ENCODE measurements around the gene NUDT2.
"Not testable (repeated sequence)": the region's sequence is repeated elsewhere in the genome, so short reads cannot be mapped to it uniquely, and the experiment has no call there.

Gene NUDT2

GRCh38 chr9:34335376-34335775 is 6.0 kb downstream of the NUDT2 start:
- DNase-seq (ENCODE audit: low spot score), result no peak

DNA sequence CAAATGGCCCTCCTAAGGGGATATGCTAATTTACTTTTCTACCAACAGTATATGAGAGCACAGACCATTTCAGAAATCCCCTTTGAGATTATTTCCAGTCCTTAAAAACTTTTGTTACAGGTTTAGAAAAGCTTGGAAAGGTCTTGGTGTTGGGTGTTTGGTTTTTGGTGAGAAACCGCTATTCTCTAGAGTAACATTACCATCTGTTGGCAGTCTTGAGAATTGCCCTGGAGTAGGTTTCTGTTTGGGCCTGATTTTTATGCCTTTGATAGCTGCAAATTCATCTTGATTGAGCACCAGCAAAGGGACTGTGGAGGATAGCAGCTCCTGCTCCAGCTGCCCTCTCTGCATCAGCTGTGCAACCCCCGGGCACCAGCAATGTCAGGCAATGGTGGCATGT is 8.0 kb downstream of the NUDT2 start:
- DNase-seq (ENCODE audit: low spot score), result no peak

GRCh38 chr9:34338079-34338478 is 8.7 kb downstream of the NUDT2 start:
- not testable (repeated sequence) for DNase-seq (ENCODE audit: low spot score)

GRCh38 chr9:34338665-34339385 is 9.5 kb downstream of the NUDT2 start:
- DNase-seq (ENCODE audit: low spot score), result no peak

- DNase-seq (ENCODE audit: low spot score), result no peak
Observed at GRCh38 chr9:34341659-34342295, 12.4 kb downstream of the NUDT2 start.

DNA sequence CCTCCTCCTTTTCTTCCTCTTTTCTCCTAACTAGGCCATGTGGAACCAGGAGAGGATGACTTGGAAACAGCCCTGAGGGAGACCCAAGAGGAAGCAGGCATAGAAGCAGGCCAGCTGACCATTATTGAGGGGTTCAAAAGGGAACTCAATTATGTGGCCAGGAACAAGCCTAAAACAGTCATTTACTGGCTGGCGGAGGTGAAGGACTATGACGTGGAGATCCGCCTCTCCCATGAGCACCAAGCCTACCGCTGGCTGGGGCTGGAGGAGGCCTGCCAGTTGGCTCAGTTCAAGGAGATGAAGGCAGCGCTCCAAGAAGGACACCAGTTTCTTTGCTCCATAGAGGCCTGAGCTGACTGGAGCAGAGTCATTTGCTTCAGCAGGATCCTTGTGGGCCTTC is 13.7 kb downstream of the NUDT2 start:
- DNase-seq (ENCODE audit: low spot score), result no peak

GRCh38 chr9:34343605-34344004 is 14.2 kb downstream of the NUDT2 start:
- no peak for DNase-seq (ENCODE audit: low spot score)

DNA sequence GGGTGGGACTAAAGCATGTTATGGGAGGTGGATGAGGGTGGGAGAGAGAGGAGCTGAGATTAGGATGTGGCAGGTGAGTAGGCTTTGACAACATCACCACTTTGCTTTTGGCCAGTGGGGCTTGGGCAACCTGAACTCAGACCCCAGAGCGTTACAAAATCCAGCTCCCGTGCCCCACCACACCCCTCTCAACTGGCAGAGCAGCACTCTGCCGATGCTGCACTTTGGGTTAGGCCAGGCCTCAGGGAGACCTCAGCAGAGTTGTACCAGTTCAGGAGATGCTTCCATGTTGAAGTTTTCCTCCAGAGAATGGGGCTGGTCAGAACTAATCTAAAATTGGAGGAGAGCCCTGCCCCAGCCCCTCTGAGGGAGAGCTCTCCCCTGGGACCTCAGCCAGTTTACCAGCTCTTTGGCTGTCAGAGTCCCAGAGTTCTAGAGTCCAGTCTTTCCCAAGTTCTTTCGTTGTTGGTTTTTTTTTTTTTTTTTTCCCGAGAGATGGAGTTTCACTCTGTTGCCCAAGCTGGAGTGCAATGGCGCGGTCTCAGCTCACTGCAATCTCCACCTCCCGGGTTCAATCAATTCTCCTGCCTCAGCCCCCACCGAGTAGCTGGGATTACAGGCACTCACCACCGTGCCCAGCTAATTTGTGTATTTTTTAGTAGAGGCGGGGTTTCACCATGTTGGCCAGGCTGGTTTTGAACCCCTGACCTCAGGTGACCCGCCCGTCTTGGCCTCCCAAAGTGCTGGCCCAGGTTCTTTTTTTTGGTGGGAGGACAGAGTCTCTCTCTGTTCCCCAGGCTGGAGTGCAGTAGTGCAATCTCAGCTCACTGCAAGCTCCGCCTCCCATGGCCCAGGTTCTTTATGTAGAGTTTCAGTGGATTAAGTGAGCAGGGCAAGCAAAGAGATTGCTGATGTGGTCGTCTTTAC is 17.8 kb downstream of the NUDT2 start:
- DNase-seq (ENCODE audit: low spot score), result no peak

GRCh38 chr9:34347800-34348158 is 18.4 kb downstream of the NUDT2 start:
- DNase-seq (ENCODE audit: low spot score), result no peak

- no peak for DNase-seq (ENCODE audit: low spot score)
Observed at GRCh38 chr9:34349324-34349723, 20.0 kb downstream of the NUDT2 start.

DNA sequence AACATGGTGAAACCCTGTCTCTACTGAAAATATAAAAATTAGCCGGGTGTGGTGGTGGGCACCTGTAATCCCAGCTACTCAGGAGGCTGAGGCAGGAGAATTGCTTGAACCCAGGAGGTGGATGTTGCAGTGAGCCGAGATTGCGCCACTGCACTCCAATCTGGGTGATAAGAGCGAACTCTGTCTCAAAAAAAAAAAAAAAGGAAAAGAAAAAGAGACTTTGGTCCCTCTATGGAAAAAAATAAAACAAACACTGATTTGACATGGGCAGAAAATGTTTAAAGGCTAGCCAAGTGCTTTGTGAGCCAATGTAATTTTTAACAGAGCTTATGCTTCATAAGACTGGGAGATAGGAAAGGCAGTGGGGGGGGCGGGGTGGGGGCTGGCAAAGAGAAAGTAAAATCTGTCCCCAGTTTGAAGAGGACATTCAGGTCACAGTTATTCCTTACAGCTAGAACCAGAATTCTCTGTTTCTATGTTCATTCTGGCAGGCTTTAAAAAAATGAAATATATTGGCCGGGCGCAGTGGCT is 22.8 kb downstream of the NUDT2 start:
- not testable (repeated sequence) for DNase-seq (ENCODE audit: low spot score)

DNA sequence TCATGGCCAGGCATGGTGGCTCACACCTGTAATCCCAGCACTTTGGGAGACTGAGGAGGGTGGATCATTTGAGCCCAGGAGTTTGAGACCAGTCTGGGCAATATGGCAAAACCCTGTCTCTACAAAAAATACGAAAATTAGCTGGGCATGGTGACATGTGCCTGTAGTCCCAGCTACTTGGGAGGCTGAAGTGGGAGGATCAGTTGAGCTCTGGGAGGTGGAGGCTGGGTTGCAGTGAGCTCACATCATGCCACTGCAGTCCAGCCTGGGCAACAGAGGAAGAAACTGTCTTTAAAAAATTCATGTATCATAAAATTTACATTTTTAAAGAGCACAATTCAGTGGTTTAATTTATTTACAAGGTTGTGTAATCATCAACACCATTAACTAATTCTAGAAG is 23.6 kb downstream of the NUDT2 start:
- not testable (repeated sequence) for DNase-seq (ENCODE audit: low spot score)

DNA sequence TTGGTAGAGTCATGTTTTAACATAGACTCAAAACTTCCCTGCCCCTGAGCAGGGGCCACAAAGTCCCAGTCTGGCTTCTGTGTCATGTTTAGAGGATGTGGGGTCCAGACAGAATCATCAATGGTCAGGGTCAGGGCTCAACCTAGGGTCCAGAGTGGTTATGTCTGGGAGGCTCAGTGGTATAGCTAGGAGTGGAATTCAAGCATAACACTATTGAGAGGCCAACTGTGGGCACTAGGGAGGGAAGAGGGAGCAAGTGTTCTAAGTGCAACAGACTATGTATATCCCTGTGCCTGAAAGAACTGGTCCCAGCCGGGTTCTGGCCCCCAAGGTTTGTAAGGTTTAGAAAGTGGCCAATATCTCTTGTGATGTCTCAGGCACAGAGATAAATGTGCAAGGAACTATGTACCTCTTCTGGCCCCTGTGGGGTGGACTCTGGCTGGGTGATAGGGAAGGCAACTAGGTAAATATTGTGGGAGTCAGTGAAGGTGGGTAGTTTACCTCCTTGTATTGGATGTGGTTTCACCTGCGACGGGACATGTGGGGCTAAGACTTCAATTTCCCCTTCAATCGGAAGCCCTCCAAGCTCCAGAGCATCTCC is 33.3 kb downstream of the NUDT2 start:
- DNase-seq (ENCODE audit: low spot score), result no peak

DNA sequence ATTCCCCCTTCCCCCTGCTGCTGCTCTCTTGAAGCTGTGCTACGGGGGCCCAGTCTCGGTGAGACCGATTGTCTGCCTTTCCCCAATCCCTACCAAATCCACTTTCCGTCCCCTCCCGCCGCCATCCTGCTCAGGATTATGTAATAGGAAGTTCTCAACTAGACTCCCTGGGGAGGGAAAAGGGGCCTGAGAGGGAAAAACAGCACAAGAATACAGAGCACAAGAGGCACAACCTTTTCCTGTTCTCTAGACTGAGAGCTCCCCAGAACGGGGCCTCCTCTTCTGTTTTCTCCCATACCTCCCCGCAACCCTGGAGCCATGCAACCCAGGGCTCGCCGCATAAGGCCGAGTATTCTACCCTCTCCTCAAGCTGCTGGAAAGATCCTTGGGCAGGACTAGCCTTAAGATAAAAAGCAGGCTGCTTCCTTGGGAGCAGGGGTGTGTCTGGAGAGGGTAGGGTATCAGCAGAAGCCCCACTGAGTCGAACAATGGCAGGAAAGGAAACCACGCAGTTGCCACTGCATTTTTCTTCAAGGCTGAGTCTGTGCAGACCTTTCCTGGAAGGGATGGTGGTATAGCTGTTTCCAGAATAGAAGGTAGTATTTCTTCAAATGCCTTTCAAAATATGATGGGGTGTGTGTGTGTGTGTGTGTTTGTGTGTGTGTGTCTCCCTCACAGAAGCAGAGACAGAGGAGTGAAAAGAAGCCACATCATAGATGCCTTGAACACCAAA is 34.4 kb downstream of the NUDT2 start:
- DNase-seq (ENCODE audit: low spot score), result no peak

DNA sequence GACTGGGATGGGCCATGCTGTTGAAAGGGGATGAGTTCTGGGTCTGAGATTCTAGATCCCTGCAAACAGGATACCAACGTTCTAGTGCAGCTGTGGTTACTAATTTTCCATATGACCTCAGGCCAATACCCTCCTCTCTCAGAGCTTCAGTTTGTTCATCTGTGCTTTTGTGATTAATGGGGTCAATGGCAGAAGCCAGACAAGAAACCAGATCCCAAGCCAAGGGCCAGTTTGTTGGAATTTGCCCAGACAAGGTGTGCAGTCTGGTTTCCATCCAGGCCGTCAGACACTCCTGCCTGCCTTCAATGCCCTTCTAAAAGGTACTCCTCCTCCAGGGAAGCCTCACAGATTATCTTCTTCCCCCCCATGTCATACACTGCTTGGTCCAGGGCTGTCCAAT is 35.9 kb downstream of the NUDT2 start:
- no peak for DNase-seq (ENCODE audit: low spot score)

- no peak for DNase-seq (ENCODE audit: low spot score)
Observed at GRCh38 chr9:34366365-34366764, 37.0 kb downstream of the NUDT2 start.

GRCh38 chr9:34367751-34368410 is 38.5 kb downstream of the NUDT2 start:
- not testable (repeated sequence) for DNase-seq (ENCODE audit: low spot score)

- not testable (repeated sequence) for DNase-seq (ENCODE audit: low spot score)
Observed at GRCh38 chr9:34368796-34369195, 39.4 kb downstream of the NUDT2 start.

- DNase-seq (ENCODE audit: low spot score), result no peak
Observed at GRCh38 chr9:34369636-34370035, 40.3 kb downstream of the NUDT2 start.

DNA sequence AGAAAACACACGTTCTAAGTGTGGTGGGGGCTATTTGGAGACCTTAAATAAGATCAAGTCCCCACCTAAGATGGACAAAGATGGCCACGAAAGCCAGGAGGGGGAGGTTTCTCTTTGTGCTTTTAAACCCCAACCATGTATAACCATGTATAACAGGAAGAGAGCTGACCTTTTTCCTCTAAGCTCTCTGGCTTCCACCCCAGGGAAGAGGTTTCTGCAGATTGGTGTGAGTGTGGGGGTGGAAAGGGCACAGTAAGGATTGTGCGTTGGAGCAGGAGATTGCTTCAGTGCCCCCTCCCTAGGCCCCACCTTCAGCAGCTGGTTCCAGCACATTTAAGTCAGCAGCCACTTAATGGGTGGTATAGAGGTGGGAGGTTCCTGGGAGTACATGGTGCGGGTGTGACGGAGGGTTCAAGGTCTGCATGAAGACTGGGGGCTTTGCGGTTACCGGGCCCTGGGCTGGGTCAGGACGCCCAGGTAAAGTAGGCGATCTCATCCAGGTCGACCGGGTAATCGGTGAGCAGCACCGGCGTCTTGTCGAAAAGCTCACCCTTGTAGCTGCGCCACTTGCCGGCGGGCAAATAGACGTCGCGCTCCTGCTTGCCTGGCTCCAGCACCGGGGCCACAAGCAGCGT is 41.1 kb downstream of the NUDT2 start:
- DNase-seq (ENCODE audit: low spot score), result no peak
